ENCODE results near the gene LRMDA.

The LRMDA gene

GRCh38 chr10:76230921-76231285 lies 799.5 kb downstream of the LRMDA start:
- Histone ChIP-seq H3K36me3 (ENCODE audit: insufficient read depth, low read length) (no peaks in the 10 kb centered on the region), H3K4me3 (ENCODE audit: low read depth in 1 of 2, low read length in 2 of 2) (no peak overlapping the region), H3K4me1 (ENCODE audit: insufficient read depth, low read length) (no peaks in the 10 kb centered on the region), H3K4me2 (ENCODE audit: insufficient read depth, low read length) (no peak overlapping the region), H3K9me3 (ENCODE audit: insufficient read depth, low read length, severe bottlenecking) (no peaks in the 10 kb centered on the region), H3K27ac (ENCODE audit: low read length) (no peak overlapping the region), H3K79me2 (ENCODE audit: insufficient read depth, low read length) (no peaks in the 10 kb centered on the region), H2AFZ (ENCODE audit: low read depth, low read length) (no peak overlapping the region), H3K27me3 (ENCODE audit: insufficient read depth, low read length, poor library complexity) (no peaks in the 10 kb centered on the region), H3K9ac (ENCODE audit: low read depth, low read length) (no peak overlapping the region), H4K20me1 (ENCODE audit: insufficient read depth, low read length) (no peaks in the 10 kb centered on the region)
- TF ChIP-seq CTCF (IDR thresholded peaks at IDR 0.05; ENCODE audit: borderline replicate concordance, extremely low read depth, low read length, poor library complexity, severe bottlenecking): no peak
- TF ChIP-seq EZH2 (IDR thresholded peaks at IDR 0.05; ENCODE audit: borderline replicate concordance, low read depth, low read length, severe bottlenecking): no peak
- ATAC-seq (ENCODE audit: insufficient read depth, low read depth) (no peak), DNase-seq (no peak)

DNA sequence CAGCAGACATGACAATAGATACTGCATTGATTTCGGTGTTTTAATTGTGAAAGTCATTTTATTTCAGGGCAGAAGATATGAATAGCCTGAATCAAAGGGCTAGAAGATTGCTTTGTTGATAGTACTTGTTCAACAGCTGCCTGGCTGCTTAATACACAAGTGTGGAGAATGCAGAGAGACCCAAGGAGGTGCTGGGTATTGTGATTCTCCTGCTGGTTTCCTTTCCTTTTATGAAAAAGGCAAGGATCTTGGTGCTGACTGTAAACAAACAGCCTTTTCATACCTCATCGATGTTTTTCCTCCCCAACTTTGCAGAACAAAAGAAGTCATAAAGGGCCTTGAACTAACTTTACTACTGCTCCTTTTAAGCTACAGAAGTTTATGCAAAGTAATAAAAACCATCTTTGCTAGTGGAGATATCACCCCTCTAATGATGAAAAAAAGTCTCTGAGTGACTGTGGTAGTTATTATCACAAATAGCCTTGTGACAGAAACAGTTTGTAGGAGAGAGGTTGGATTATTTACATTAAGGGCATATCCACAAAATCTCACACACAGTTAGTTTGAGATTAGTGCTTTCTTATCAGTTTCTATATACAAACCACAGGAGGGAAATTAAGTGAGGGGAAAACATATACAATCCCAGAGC lies 800.0 kb downstream of the LRMDA start:
- DNase-seq: no peak
- no peaks in the 10 kb centered on the region for H3K79me2 ChIP-seq (ENCODE audit: insufficient read depth, low read length)
- H3K27ac ChIP-seq (ENCODE audit: low read length): no peak overlapping the region
- no peaks in the 10 kb centered on the region for H3K9me3 ChIP-seq (ENCODE audit: insufficient read depth, low read length, severe bottlenecking)
- H3K27me3 ChIP-seq (ENCODE audit: insufficient read depth, low read length, poor library complexity): no peaks in the 10 kb centered on the region
- H3K4me3 ChIP-seq (ENCODE audit: low read depth in 1 of 2, low read length in 2 of 2): no peak overlapping the region
- ATAC-seq (ENCODE audit: insufficient read depth, low read depth): no peak
- H4K20me1 ChIP-seq (ENCODE audit: insufficient read depth, low read length): no peaks in the 10 kb centered on the region
- no peak overlapping the region for H3K4me2 ChIP-seq (ENCODE audit: insufficient read depth, low read length)
- H3K36me3 ChIP-seq (ENCODE audit: insufficient read depth, low read length): no peaks in the 10 kb centered on the region
- H3K4me1 ChIP-seq (ENCODE audit: insufficient read depth, low read length): no peaks in the 10 kb centered on the region
- H2AFZ ChIP-seq (ENCODE audit: low read depth, low read length): no peak overlapping the region
- TF ChIP-seq CTCF (IDR thresholded peaks at IDR 0.05; ENCODE audit: borderline replicate concordance, extremely low read depth, low read length, poor library complexity, severe bottlenecking) (no peak), EZH2 (IDR thresholded peaks at IDR 0.05; ENCODE audit: borderline replicate concordance, low read depth, low read length, severe bottlenecking) (no peak)
- H3K9ac ChIP-seq (ENCODE audit: low read depth, low read length): no peak overlapping the region

GRCh38 chr10:76234499-76235226 lies 803.2 kb downstream of the LRMDA start:
- TF ChIP-seq CTCF (IDR thresholded peaks at IDR 0.05; ENCODE audit: borderline replicate concordance, extremely low read depth, low read length, poor library complexity, severe bottlenecking): no peak
- TF ChIP-seq EZH2 (IDR thresholded peaks at IDR 0.05; ENCODE audit: borderline replicate concordance, low read depth, low read length, severe bottlenecking): no peak
- no peak overlapping the region for H3K4me3 ChIP-seq (ENCODE audit: low read depth in 1 of 2, low read length in 2 of 2)
- H3K9ac ChIP-seq (ENCODE audit: low read depth, low read length): no peak overlapping the region
- ATAC-seq (ENCODE audit: insufficient read depth, low read depth): no peak
- no peaks in the 10 kb centered on the region for H3K9me3 ChIP-seq (ENCODE audit: insufficient read depth, low read length, severe bottlenecking)
- no peak for DNase-seq
- no peaks in the 10 kb centered on the region for H3K36me3 ChIP-seq (ENCODE audit: insufficient read depth, low read length)
- H3K4me1 ChIP-seq (ENCODE audit: insufficient read depth, low read length): no peaks in the 10 kb centered on the region
- no peaks in the 10 kb centered on the region for H4K20me1 ChIP-seq (ENCODE audit: insufficient read depth, low read length)
- no peak overlapping the region for H3K4me2 ChIP-seq (ENCODE audit: insufficient read depth, low read length)
- H3K27ac ChIP-seq (ENCODE audit: low read length): no peak overlapping the region
- H3K27me3 ChIP-seq (ENCODE audit: insufficient read depth, low read length, poor library complexity): no peaks in the 10 kb centered on the region
- H3K79me2 ChIP-seq (ENCODE audit: insufficient read depth, low read length): no peaks in the 10 kb centered on the region
- no peak overlapping the region for H2AFZ ChIP-seq (ENCODE audit: low read depth, low read length)

Measured in DND-41 (cell line).